Rectal smooth muscle tissue (tissue), 1 donor: ENCODE data around the gene KRTAP19-4.
"Not testable (repeated sequence)": the region's sequence is repeated elsewhere in the genome, so short reads cannot be mapped to it uniquely, and the experiment has no call there.

Source experiments
- H3K27ac ChIP-seq: one replicate; pipeline ENCODE4 v1.7.0; 2013; ENCODE audit warnings: low read depth, low read length, inconsistent platforms
- H3K27me3 ChIP-seq: one replicate; pipeline ENCODE4 v1.7.0; 2013; ENCODE audit warnings: low read length; ENCODE audit not compliant: control insufficient read depth, insufficient read depth
- H3K36me3 ChIP-seq: one replicate; pipeline ENCODE4 v1.7.0; 2013; ENCODE audit warnings: low read length; ENCODE audit not compliant: control insufficient read depth, insufficient read depth
- H3K4me1 ChIP-seq: one replicate; pipeline ENCODE4 v1.7.0; 2013; ENCODE audit warnings: low read length; ENCODE audit not compliant: control insufficient read depth, insufficient read depth
- H3K4me3 ChIP-seq: one replicate; pipeline ENCODE4 v1.7.0; 2013; ENCODE audit warnings: low read length
- H3K9ac ChIP-seq: one replicate; pipeline ENCODE4 v1.7.0; 2013; ENCODE audit warnings: low read length

KRTAP19-4 gene, protein sequence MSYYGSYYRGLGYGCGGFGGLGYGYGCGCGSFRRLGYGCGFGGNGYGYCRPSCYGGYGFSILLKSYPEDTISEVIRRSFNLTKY

DNA sequence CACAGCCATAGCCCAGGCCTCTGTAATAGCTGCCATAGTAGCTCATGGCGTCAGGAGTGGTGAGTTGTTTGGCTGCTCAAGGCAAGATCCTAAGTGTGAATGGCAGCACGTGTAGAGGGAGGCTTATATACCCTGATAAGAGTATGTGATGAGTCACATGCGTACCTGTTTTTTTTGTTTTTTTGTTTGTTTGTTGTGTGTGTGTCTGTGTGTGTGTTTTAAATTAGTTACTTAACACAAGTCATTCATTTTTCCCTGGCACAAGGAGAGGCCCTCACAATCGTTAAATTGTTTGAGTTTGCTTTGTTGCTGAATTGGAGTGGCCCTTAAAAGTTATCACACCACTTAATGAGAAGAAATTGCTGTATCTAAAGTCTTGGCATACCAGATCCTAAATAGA lies at the start of gene KRTAP19-4:
Gene KRTAP19-4 (minus strand): TSS at position 101 of the 400 bp plus-strand sequence. CDS start 55 bp downstream, at position 46.
- no peaks in the 10 kb centered on the region for H3K36me3 ChIP-seq
- H3K4me1 ChIP-seq, result no peaks in the 10 kb centered on the region
- no peaks in the 10 kb centered on the region for H3K27me3 ChIP-seq
- no peak within 1 kb of the TSS for H3K4me3 ChIP-seq
- no peak within 1 kb of the TSS for H3K27ac ChIP-seq
- H3K9ac ChIP-seq, result no peak within 1 kb of the TSS

DNA sequence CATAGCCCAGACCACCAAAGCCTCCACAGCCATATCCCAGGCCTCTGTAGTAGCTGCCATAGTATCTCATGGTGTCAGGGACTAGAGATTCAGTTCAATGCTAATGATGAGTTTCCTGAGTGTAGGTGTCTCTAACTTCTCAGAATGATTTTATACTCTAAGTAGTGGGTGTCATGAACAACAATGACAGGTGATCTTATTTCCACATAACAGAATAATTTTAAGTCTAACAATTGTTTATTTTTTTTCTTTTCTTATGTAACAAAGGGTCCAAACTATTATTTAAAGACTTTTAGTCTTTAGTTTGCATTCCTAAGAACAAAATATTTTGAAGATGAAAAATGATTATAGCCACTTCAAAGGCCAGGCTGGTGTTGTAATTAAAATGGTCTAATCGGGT lies 44.8 kb upstream of the KRTAP19-4 start, which contains the start of gene KRTAP19-6:
Gene KRTAP19-6 (minus strand): TSS at position 101 of the 400 bp plus-strand sequence. CDS start 31 bp downstream, at position 70.
- Histone ChIP-seq H3K27ac (no peak within 1 kb of the TSS), H3K27me3 (no peaks in the 10 kb centered on the region), H3K9ac (no peak within 1 kb of the TSS), H3K4me3 (no peak within 1 kb of the TSS), H3K4me1 (no peaks in the 10 kb centered on the region), H3K36me3 (no peaks in the 10 kb centered on the region)

DNA sequence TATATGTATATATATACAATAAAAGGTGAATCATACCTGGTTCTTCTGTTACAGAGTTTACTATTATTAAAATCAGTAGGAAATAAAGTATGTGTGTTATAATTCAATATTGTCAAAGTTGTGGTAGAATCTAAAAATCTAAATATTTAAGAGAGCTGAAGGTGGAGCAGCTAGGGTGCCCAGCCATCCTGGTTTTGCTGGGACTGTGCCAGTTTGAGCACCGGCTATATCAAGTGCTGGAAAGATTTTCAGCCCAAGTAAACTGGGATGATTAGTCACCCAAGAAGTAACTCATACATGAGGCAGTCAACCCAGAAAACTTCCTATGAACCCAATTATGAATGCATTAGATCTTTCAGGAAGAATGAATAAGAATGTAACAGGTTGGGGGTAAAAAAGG lies 21.9 kb upstream of the KRTAP19-4 start:
- no peaks in the 10 kb centered on the region for H3K27me3 ChIP-seq
- no peaks in the 10 kb centered on the region for H3K4me1 ChIP-seq
- no peak overlapping the region for H3K27ac ChIP-seq
- H3K4me3 ChIP-seq, result no peak overlapping the region
- H3K9ac ChIP-seq, result no peak overlapping the region
- no peaks in the 10 kb centered on the region for H3K36me3 ChIP-seq

DNA sequence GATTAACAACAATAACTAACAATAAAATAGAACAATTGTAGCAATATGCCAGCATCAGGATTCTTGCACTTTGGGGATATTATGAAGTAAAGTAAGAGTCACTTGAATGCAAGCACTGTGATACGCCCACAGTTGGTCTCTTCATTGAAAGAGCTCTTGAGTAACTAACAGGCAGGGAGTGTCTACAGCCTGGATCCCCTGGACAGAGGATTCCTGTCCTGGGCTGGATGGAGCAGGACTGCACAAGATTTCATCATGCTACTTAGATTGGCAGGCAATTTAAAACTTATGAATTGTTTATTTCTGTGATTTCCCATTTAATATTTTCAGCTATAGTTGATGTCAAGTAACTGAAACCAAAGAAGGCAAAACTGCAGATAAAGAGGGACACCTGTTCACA lies 18.7 kb upstream of the KRTAP19-4 start:
- no peak overlapping the region for H3K27ac ChIP-seq
- H3K9ac ChIP-seq, result no peak overlapping the region
- no peak overlapping the region for H3K4me3 ChIP-seq

DNA sequence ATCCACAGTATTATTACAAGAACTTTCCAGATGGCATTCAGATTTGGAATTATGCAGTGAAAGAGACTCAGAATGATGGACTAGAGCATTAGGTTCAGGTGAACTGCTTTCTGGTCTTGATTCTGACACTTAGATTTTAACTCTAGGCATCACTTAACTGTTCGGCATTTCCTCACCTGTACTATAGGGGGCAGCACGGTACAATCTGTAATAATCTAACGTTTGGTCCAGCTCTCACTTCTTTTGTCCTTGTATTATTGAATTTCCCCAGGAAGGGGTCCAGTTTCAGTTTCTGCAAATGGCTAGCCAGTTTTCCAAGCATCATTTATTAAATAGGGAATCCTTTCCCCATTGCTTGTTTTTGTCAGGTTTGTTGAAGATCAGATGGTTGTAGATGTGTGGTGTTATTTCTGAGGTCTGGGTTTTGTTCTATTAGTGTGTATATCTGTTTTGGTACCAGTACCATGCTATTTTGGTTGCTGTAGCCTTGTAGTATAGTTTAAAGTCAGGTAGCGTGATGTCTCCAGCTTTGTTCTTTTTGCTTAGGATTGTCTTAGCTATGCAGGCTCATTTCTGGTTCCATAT lies 8.7 kb upstream of the KRTAP19-4 start:
- not testable (repeated sequence) for H3K27me3 ChIP-seq, H3K36me3 ChIP-seq

More for the DNA sequence above, 18.7 kb upstream of the KRTAP19-4 start:
- no peaks in the 10 kb centered on the region for H3K36me3 ChIP-seq
- no peaks in the 10 kb centered on the region for H3K27me3 ChIP-seq
- H3K4me1 ChIP-seq, result no peaks in the 10 kb centered on the region

DNA sequence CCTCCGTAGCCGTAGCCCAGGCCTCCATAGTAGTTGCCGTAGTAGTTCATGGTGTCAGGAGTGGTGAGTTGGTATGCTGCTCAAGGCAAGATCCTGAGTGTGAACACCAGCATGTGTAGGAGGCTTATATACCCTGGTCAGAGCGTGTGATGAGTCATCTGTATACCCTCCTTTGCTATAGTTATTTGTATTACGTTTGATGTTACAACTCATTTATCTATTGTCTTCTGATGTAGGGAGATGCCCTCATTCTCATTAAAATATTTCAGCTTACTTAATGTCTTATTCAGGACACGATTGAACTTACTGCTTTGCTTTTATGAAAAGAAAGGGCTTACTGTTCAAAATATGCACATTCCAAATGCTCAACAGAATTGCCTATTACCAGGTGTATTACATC lies 5.1 kb upstream of the KRTAP19-4 start, which contains the start of gene KRTAP19-5:
Gene KRTAP19-5 (minus strand): TSS at position 101 of the 400 bp plus-strand sequence. CDS start 51 bp downstream, at position 50.
- no peaks in the 10 kb centered on the region for H3K36me3 ChIP-seq
- no peaks in the 10 kb centered on the region for H3K4me1 ChIP-seq
- no peak within 1 kb of the TSS for H3K27ac ChIP-seq
- no peak within 1 kb of the TSS for H3K9ac ChIP-seq
- H3K27me3 ChIP-seq, result no peaks in the 10 kb centered on the region
- no peak within 1 kb of the TSS for H3K4me3 ChIP-seq

More for the DNA sequence above, 8.7 kb upstream of the KRTAP19-4 start:
- H3K4me3 ChIP-seq, H3K9ac ChIP-seq, H3K27ac ChIP-seq, H3K4me1 ChIP-seq: not testable (repeated sequence)

DNA sequence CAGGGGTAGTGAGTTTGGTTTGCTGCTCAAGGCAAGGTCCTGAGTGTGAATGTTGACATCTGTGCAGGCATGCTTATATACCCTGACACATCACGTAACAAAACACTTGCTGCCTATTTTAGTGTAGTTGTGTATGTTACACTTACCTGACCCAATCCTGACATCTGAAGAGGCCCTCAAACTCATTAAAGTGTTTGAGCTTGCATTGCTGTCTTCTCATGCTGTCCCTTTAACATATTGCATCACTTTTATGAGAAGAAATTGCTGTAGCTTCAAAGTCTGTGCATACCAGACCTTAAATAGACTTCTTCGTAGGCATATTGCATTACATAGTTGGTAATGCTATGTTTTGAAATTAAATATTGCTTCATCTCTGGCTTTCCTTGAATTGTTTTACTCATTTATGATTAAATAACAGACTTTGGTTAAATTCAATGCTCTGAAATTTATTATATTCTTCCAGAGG lies 5.0 kb downstream of the KRTAP19-4 start, which contains the start of gene KRTAP19-3:
Gene KRTAP19-3 (minus strand): TSS at position 51 of the 466 bp plus-strand sequence. CDS start 56 bp downstream, outside the sequence.
- Histone ChIP-seq H3K36me3 (no peaks in the 10 kb centered on the region), H3K27ac (no peak within 1 kb of the TSS), H3K9ac (no peak within 1 kb of the TSS)

DNA sequence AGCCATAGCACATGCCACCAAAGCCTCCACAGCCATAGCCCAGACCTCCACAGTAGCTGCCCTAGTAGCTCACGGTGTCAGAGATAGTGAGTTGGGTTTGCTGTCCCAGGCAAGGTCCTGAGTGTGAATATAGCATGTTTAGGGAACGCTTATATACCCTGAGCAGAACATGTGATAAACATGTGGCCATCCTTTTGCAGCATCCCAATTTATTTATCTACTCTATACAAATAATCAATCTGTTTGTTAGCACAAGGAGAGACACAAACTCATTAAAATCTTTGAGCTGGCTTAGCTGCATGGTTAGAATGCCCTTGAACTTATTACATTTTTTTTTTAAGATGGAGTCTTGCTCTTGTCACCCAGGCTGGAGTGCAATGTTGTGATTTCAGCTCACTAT lies 9.6 kb downstream of the KRTAP19-4 start, which contains the start of gene KRTAP19-2:
Gene KRTAP19-2 (minus strand): TSS at position 101 of the 400 bp plus-strand sequence. CDS start 88 bp downstream, at position 13.
- no peak within 1 kb of the TSS for H3K4me3 ChIP-seq
- no peak within 1 kb of the TSS for H3K9ac ChIP-seq
- no peaks in the 10 kb centered on the region for H3K4me1 ChIP-seq
- no peaks in the 10 kb centered on the region for H3K36me3 ChIP-seq
- H3K27ac ChIP-seq, result no peak within 1 kb of the TSS
- H3K27me3 ChIP-seq, result no peaks in the 10 kb centered on the region

More for the DNA sequence above, 5.0 kb downstream of the KRTAP19-4 start, which contains the start of gene KRTAP19-3:
- no peaks in the 10 kb centered on the region for H3K27me3 ChIP-seq
- H3K4me1 ChIP-seq, result no peaks in the 10 kb centered on the region
- no peak within 1 kb of the TSS for H3K4me3 ChIP-seq

DNA sequence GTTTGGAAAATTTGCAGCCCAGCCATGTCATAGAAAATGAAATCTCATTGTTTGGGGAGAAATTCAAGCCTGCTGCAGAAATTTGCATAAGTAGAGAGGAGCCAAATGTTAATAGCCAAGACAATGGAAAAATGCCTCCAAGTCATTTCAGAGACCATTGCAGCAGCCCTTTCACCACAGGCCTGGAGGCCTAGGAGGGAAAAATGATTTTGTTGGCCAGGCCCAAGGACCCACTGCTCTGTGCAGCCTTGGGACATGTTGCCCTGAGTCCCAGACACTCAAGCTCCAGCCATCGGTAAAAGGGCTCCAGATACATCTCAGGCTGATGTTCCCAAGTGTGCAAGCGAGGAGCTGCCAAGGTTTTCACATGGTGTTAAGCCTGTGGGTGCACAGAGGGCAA lies 10.8 kb downstream of the KRTAP19-4 start:
- Histone ChIP-seq H3K4me1 (no peaks in the 10 kb centered on the region), H3K9ac (no peak overlapping the region), H3K27ac (no peak overlapping the region), H3K27me3 (no peaks in the 10 kb centered on the region), H3K4me3 (no peak overlapping the region), H3K36me3 (no peaks in the 10 kb centered on the region)

DNA sequence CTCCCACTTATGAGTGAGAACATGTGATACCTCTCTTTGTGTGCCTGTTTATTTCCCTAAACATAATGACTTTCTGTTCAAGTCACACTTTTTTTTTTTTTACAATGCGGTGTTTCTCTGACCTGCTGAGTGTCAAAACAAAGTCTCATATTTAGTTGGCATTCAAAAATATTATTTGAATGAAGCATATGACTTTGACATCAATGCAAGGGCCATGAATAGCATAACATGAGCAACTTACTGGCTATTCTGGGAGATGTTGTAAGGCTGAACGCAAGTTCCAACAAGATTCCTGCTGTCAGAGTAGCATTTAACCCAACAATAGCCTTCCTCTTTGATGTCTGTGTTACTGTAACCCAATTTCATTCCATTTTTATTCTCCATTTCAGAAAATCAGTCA lies 14.8 kb downstream of the KRTAP19-4 start:
- Histone ChIP-seq H3K9ac (no peak overlapping the region), H3K4me3 (no peak overlapping the region), H3K27me3 (no peaks in the 10 kb centered on the region), H3K36me3 (no peaks in the 10 kb centered on the region), H3K4me1 (no peaks in the 10 kb centered on the region), H3K27ac (no peak overlapping the region)

DNA sequence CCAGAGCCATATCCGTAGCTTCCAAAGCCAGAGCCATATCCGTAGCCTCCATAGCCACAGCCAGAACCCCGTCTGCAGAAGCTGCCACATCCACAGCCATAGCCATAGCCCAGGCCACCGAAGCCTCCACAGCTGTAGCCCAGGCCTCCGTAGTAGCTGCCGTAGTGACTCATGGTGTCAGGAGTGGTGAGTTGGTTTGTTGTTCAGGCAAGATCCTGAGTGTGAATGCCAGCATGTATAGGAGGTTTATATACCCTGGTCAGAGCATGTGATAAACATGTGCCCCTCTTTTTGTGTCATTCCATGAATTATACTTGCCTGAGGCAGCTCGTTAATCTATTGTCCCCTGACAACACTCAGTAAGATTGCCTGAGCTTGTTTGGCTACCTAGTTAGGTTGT lies 16.8 kb downstream of the KRTAP19-4 start, which contains the start of gene KRTAP19-1:
Gene KRTAP19-1 (minus strand): TSS at position 223 of the 400 bp plus-strand sequence. CDS start 50 bp downstream, at position 173.
- no peaks in the 10 kb centered on the region for H3K27me3 ChIP-seq
- no peak within 1 kb of the TSS for H3K9ac ChIP-seq
- H3K36me3 ChIP-seq, result no peaks in the 10 kb centered on the region
- no peak within 1 kb of the TSS for H3K4me3 ChIP-seq
- no peaks in the 10 kb centered on the region for H3K4me1 ChIP-seq
- H3K27ac ChIP-seq, result no peak within 1 kb of the TSS

DNA sequence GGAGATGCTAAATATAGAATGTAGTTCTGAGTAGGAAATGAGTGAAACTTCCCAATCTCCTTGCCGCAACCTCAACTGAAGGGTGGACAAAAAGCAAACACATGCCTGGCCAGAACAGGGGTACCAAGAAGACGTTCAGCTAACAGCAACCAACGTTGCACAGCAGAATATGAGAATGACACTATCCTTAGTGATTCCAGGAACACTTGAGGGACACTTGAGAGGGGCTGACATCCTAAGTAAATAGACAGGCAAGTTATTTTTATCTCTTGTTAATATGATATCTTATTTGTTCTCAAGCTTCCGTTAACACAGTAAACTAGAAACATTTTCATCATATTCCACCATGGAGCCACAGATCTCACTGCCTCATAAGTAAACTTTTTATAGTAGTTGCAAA lies 17.7 kb downstream of the KRTAP19-4 start:
- Histone ChIP-seq H3K27ac (no peak overlapping the region), H3K9ac (no peak overlapping the region), H3K4me3 (no peak overlapping the region), H3K4me1 (no peaks in the 10 kb centered on the region), H3K27me3 (no peaks in the 10 kb centered on the region), H3K36me3 (no peaks in the 10 kb centered on the region)
